ENCODE results near the gene MX2. TPM values are rescaled to one million over a fixed set of nuclear protein-coding genes. Genes with fewer than 3 reads are reported as not detected.

Gene MX2
- total and polyA plus RNA-seq, 4 donors = 0.69 to 4.7 (median 2.2) TPM

- no peak overlapping the region for H3K4me3 ChIP-seq (ENCODE audit: low read depth in 1 of 3, low read length in 3 of 3)
- H3K36me3 ChIP-seq (ENCODE audit: control insufficient read depth in 4 of 4, insufficient read depth in 3 of 4, low read depth in 1 of 4, low read length in 3 of 4) = peaks cover 24 to 72% (median 54%) of the 10 kb centered on the region in 4 donors
- H3K4me1 ChIP-seq (ENCODE audit: control insufficient read depth in 4 of 4, insufficient read depth in 4 of 4, low read length in 3 of 4) = no peaks in the 10 kb centered on the region
- 92% methylated on average over 13 of the region's 13 CpGs for WGBS
- H3K27ac ChIP-seq (ENCODE audit: low read depth in 1 of 2, low read length in 2 of 2) = no peak overlapping the region
- DNase-seq (ENCODE audit: low spot score) = no peak
- no peak overlapping the region for H3K9ac ChIP-seq (ENCODE audit: low read depth in 1 of 2, low read length in 2 of 2)
- no peak for TF ChIP-seq GABPA (IDR thresholded peaks at IDR 0.05 in 1 of 2, conservative IDR thresholded peaks at IDR 0.05 in 1 of 2)
- no peak for TF ChIP-seq NR2F2 (IDR thresholded peaks at IDR 0.05)
- TF ChIP-seq ZBTB33 (IDR thresholded peaks at IDR 0.05) = no peak
- TF ChIP-seq MAX (IDR thresholded peaks at IDR 0.05) = no peak
- TF ChIP-seq ATF3 (IDR thresholded peaks at IDR 0.05) = no peak
- no peaks in the 10 kb centered on the region for H3K27me3 ChIP-seq (ENCODE audit: control insufficient read depth in 4 of 4, insufficient read depth in 4 of 4, low read length in 3 of 4)
- H3K9me3 ChIP-seq (ENCODE audit: control insufficient read depth in 4 of 4, low read length in 3 of 4) = no peaks in the 10 kb centered on the region
Measured at GRCh38 chr21:41444703-41445464, 83.1 kb downstream of the MX2 start.

- no peaks in the 10 kb centered on the region for H3K9me3 ChIP-seq (ENCODE audit: control insufficient read depth in 4 of 4, low read length in 3 of 4)
- DNase-seq (ENCODE audit: low spot score) = no peak
- 87% methylated on average over 7 of the region's 7 CpGs for WGBS
- TF ChIP-seq GABPA (IDR thresholded peaks at IDR 0.05 in 1 of 2, conservative IDR thresholded peaks at IDR 0.05 in 1 of 2) (no peak), SP1 (IDR thresholded peaks at IDR 0.05) (no peak), JUND (IDR thresholded peaks at IDR 0.05) (no peak), RXRA (IDR thresholded peaks at IDR 0.05) (no peak), REST (IDR thresholded peaks at IDR 0.05) (no peak), FOXA2 (IDR thresholded peaks at IDR 0.05) (no peak), ATF3 (IDR thresholded peaks at IDR 0.05) (no peak), FOXA1 (IDR thresholded peaks at IDR 0.05) (no peak), EGR1 (IDR thresholded peaks at IDR 0.05; ENCODE audit: low read depth in 2 of 2) (no peak), HNF4G (IDR thresholded peaks at IDR 0.05) (no peak), TAF1 (conservative IDR thresholded peaks at IDR 0.05) (no peak), CTCF (IDR thresholded peaks at IDR 0.05; ENCODE audit: low read depth, low read length, missing input control) (no peak)
- H3K4me1 ChIP-seq (ENCODE audit: control insufficient read depth in 4 of 4, insufficient read depth in 4 of 4, low read length in 3 of 4) = no peaks in the 10 kb centered on the region
- H3K27ac ChIP-seq (ENCODE audit: low read depth in 1 of 2, low read length in 2 of 2) = no peak overlapping the region
- H3K9ac ChIP-seq (ENCODE audit: low read depth in 1 of 2, low read length in 2 of 2) = no peak overlapping the region
- H3K36me3 ChIP-seq (ENCODE audit: control insufficient read depth in 4 of 4, insufficient read depth in 3 of 4, low read depth in 1 of 4, low read length in 3 of 4) = peaks cover 22 to 74% (median 54%) of the 10 kb centered on the region in 4 donors
- H3K4me3 ChIP-seq (ENCODE audit: low read depth in 1 of 3, low read length in 3 of 3) = no peak overlapping the region
- no peaks in the 10 kb centered on the region for H3K27me3 ChIP-seq (ENCODE audit: control insufficient read depth in 4 of 4, insufficient read depth in 4 of 4, low read length in 3 of 4)
Measured at GRCh38 chr21:41445465-41445862, 83.6 kb downstream of the MX2 start.
